ENCODE data around the gene COL6A2. TPM values are rescaled to one million over a fixed set of nuclear protein-coding genes. Genes with fewer than 3 reads are reported as not detected.
"Not testable (repeated sequence)": the region's sequence is repeated elsewhere in the genome, so short reads cannot be mapped to it uniquely, and the experiment has no call there.

Gene COL6A2
- total RNA-seq, 2 donors from 2014 or later: 11.9 to 14.2 TPM

DNA sequence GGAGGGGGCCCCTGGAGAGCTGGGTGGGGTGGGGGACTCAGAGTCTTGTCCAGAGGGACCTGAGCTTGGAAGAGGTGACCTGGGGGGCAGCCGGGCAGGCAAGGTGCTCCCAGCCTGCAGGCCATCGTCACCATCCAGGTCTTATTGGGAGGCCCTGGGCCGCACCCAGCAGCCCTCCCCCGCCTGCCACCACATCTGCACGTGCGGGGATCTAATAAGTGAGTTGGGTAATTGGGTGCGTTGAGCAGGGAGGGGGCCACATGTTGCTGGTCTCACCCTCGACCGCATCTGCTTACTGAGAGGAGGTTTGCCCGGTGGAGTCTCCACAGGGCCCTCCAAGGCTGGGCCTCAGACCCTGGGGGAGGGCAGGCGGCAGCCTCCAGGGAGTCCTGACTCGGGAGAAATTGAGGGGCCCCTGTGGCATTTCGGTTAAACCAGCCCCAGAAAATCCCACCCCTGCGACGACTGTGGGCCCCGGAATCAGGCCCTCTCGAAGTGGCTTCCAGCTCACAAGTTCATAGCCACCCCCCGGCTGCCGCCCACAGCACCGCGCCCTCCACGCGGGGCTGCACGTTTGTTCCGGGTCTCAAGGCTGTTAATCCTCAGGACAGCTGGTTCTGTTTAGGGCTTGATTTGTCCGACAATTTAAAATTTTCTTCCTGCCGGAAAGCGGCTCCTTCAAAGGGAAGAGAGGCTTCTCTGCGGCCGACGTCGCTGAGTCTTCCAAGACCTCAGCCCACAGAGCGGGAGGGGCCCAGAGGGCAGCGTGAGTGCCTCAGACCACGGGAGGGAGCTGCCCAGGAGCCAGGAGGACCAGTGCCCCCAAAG, 14.7 kb upstream of the COL6A2 start:
- no peak overlapping the region for H3K27ac Mint-ChIP-seq
- no peak for ATAC-seq
- no peak for DNase-seq (ENCODE audit: low spot score in 2 of 2)
- peaks cover 6 to 8% of the 10 kb centered on the region in 2 donors for H3K9me3 Mint-ChIP-seq
- H3K36me3 Mint-ChIP-seq: peaks cover 6 to 8% of the 10 kb centered on the region in 2 donors

DNA sequence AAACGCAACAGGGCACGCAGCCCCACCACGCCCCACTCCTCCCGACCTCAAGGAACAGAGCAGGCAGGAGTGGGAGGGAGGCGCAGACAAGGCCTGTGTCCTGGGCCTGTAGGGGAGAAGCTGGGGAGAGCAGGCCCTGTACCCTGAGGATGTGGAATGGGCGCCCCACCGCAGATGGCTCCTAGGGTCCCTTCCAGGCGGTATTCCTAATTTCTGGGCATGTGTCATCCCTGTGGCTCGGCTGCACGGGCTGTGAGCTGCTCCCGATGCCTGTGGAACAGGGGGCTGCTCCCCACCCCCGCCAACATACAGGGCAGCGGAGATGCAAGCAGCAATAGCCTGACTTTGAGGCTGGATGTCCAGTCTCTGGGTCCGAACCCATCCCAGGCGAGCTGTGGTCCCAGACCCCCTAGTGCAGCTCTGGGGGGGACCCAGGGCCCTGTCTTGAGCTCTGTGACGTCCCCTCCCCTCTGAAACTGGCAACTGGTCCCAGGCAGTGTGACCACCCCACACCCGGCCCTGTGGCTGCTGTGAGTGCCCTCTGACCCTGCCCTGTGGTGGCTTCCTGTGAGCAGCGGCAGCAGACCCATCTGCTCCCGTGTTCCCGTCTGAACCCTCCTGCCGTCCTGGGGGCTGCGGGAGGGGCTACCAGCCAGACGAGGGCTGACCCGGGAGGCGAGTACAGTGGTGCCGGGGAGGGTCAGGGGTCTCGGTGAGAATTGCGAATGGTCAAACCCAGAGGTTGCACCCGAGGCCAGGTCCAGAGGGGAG, 13.9 kb upstream of the COL6A2 start:
- no peak overlapping the region for H3K27ac Mint-ChIP-seq
- no peak for DNase-seq (ENCODE audit: low spot score in 2 of 2)
- peaks cover 10 to 12% of the 10 kb centered on the region in 2 donors for H3K9me3 Mint-ChIP-seq
- ATAC-seq: no peak
- peaks cover 6 to 12% of the 10 kb centered on the region in 2 donors for H3K36me3 Mint-ChIP-seq

DNA sequence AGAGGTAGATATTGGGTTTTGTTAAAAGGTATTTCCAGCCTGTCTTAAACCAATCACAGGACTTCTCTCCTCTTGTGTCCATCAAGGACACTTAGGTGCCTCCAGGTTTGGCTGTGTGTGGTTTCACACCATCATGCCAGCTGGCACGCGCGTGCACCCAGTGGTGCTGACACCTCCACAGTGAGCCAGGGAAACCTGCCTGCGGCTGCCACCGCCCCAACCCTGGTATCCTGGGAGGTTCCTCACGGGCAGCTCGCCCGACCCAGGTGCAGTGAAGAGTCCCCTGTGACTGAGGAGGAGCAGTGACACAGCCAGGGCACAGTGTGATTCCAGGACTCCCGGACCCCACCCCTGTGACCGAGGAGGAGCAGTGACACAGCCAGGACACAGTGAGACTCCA, 13.2 kb upstream of the COL6A2 start:
- no peak for DNase-seq (ENCODE audit: low spot score in 2 of 2)
- peaks cover 10 to 17% of the 10 kb centered on the region in 2 donors for H3K9me3 Mint-ChIP-seq
- H3K27ac Mint-ChIP-seq: no peak overlapping the region
- ATAC-seq: no peak
- peaks cover 6 to 12% of the 10 kb centered on the region in 2 donors for H3K36me3 Mint-ChIP-seq

DNA sequence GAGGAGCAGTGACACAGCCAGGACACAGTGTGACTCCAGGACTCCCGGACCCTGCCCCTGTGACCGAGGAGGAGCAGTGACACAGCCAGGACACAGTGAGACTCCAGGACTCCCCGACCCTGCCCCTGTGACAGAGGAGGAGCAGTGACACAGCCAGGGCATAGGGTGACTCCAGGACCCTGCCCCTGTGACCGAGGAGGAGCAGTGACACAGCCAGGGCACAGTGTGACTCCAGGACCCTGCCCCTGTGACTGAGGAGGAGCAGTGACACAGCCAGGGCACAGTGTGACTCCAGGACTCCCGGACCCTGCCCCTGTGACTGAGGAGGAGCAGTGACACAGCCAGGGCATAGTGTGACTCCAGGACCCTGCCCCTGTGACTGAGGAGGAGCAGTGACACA, 12.7 kb upstream of the COL6A2 start:
- Mint-ChIP-seq H3K36me3 (peaks cover 6 to 12% of the 10 kb centered on the region in 2 donors), H3K9me3 (peaks cover 11 to 22% of the 10 kb centered on the region in 2 donors)
- not testable (repeated sequence) for H3K27ac Mint-ChIP-seq; DNase-seq (ENCODE audit: low spot score in 2 of 2); ATAC-seq

DNA sequence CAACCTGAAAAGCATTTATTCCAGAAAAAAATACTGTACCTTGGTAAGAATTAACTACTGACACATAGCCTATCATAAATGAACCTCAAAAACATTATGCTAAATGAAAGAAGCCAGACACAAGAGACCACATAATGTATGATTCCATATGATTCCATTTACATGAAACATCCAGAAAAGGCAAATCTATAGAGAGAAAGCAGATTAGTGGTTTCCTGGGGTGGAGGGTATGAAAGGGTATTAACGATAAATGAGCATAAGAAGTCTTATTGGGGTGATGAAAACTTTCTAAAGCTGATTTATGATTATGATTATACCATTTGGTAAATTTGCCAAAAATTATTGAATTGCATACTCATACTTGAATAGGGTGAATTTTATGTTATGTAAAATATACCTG, 10.3 kb upstream of the COL6A2 start:
- H3K9me3 Mint-ChIP-seq: peaks cover 20 to 31% of the 10 kb centered on the region in 2 donors
- ATAC-seq (no peak), DNase-seq (ENCODE audit: low spot score in 2 of 2) (no peak)
- peaks cover 6 to 12% of the 10 kb centered on the region in 2 donors for H3K36me3 Mint-ChIP-seq
- no peak overlapping the region for H3K27ac Mint-ChIP-seq

DNA sequence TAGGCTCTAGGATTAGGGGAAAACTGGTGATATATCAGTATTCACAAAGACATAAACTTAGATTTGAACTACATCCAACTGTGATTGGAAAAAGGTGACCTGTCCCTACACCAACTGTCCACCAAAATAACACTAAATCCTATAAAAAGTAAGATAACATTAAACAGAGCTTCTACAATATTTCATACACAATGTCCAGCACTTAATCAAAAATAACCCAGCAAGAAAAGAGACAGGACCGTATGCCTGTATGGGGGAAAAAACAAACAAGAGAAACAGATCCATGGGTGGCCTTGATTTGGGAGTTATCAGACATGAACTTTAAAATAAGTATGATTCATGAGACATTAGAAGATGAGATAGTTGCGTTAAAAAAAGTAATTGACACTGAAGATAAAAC, 9.7 kb upstream of the COL6A2 start:
- no peak overlapping the region for H3K27ac Mint-ChIP-seq
- DNase-seq (ENCODE audit: low spot score in 2 of 2) (no peak), ATAC-seq (no peak)
- peaks cover 6 to 12% of the 10 kb centered on the region in 2 donors for H3K36me3 Mint-ChIP-seq
- H3K9me3 Mint-ChIP-seq: peaks cover 20 to 31% of the 10 kb centered on the region in 2 donors

DNA sequence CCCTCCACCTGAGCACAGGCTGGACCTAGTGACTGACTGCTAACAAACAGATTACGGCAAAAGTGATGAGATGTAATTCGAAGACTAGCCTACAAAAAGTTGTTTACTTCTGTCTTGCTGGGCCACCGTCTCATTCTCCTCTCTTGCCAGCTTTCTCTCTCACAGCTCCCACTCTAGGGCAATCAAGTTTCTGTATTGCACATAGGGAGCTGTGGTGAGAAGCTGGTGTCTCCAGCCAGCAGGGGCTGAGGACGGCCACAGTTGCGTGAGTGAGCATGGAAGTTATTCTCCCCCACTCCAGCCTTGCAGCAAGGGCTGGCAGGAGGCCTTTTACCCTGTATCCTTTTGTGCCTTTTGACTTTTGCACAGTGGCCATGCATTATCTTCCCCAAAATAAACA, 8.6 kb upstream of the COL6A2 start:
- H3K9me3 Mint-ChIP-seq: peaks cover 20 to 31% of the 10 kb centered on the region in 2 donors
- H3K36me3 Mint-ChIP-seq: peaks cover 6 to 12% of the 10 kb centered on the region in 2 donors
- ATAC-seq (no peak), DNase-seq (ENCODE audit: low spot score in 2 of 2) (no peak)
- no peak overlapping the region for H3K27ac Mint-ChIP-seq

DNA sequence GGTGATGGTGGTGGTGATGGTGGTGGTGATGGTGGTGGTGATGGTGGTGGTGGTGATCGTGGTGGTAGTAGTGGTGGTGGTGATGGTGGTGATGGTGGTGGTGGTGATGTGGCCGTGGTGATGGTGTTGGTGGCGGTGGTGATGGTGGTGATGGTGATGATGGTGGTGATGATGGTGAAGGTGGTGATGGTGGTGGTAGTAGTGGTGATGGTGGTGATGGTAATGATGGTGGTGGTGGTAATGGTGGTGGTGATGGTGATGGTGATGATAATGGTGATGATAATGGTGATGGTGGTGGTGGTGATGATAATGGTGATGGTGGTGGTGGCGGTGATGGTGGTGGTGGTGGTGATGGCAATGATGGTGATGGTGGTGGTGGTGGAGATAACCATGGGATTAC, 6.8 kb upstream of the COL6A2 start:
- ATAC-seq: no peak
- peaks cover 6 to 12% of the 10 kb centered on the region in 2 donors for H3K36me3 Mint-ChIP-seq
- DNase-seq (ENCODE audit: low spot score in 2 of 2): no peak
- peaks cover 20 to 31% of the 10 kb centered on the region in 2 donors for H3K9me3 Mint-ChIP-seq
- no peak overlapping the region for H3K27ac Mint-ChIP-seq

DNA sequence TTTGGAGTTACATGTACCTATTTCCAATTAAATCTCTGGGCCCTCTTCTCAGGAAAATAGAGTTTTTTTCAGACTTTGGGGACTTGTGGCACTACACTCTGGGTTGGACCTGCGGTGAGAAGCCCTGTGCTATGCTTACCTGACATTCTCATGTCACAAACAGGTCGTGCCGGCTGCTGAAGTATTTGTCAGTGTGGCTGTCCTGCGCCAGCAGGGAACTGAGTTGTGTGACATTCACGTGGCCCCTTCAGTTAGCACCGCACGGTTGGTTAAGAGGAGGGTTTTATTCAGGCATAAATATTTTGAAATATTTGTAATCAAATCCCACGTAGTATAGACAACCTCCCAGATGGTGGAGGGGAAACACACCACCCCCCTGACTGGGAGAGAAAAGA, 6.3 kb upstream of the COL6A2 start:
- H3K27ac Mint-ChIP-seq: no peak overlapping the region
- peaks cover 20 to 30% of the 10 kb centered on the region in 2 donors for H3K9me3 Mint-ChIP-seq
- peaks cover 5 to 11% of the 10 kb centered on the region in 2 donors for H3K36me3 Mint-ChIP-seq
- DNase-seq (ENCODE audit: low spot score in 2 of 2) (no peak), ATAC-seq (no peak)

DNA sequence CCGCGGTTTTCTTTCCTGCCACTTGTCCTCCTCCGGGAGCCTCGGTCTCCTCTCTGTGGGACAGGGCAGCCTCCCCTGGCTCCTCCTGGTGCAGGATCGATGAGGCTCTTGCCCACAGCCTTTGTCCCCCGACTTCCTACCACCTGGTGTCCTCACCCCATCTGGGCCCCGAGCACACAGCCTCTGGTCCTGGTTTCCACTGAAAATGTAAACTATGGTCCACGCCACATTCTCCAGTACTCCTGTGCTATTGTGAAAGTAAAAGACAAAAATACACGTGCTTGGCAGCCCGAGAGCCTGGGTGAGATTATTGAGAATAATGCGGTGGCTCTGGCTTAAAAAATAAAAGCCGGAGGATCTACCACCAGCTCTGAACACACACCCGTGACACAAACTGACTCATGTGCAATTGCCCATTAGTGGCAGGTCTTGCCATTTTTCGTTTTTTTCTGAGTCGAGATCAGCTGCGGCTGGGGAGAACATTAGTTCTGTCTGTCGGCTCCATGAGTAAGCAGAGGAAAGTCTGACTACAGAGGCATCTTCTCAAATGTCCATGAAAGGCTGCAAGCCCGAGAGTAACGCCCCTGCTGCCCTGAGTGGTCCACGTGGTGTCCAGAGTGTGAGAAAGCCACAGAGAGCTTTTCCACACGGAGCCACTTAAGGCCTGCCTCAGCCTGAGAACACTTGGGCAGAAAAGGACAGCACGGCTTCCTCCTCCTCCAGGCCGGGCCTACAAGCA, 5.7 kb upstream of the COL6A2 start:
- ATAC-seq: no peak
- Mint-ChIP-seq H3K36me3 (peaks cover 0 to 7% of the 10 kb centered on the region in 2 donors), H3K9me3 (peaks cover 16 to 25% of the 10 kb centered on the region in 2 donors), H3K27ac (no peak overlapping the region)
- no peak for DNase-seq (ENCODE audit: low spot score in 2 of 2)

DNA sequence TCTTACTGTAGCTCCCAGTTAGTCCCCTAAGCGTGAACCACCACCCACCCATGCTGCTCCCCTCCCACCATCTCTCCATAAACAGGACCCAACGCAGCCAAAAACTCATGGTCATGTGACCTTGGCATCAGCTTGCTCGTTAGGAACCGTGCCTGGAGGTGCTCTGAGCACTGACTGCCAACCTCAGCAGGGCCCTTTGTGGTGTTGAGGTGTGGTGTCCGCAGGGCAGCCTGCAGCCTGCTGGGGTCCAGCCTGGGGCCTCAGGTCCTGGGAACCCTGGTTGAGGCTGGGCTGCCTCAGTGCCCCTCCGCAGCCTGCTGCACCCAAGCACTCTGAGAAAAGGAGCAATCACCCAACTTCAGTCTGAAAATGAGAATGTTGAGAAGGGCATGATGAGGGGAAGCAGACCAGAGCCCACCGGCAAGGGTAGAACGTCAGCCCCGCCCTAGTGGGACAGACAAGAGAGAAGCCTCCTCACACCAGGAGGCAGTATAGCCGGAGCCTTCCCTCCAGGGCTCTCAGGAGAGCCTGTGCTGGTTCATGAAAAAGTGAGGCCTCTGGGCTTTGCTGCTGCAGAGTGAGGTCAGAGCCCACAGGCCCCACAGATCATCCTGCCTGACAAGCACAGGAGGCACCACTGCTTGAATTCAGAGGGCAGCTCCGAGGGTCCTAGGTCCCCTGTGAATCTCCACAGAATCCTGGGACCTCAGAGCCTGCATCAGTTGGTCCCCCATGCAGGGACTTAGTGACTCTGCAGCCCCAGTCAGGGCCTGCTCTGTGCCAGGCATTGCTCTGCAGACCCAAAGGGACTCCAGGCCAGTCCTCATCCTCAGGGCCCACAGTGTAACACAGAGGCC, 4.9 kb upstream of the COL6A2 start:
- Mint-ChIP-seq H3K27ac (no peak overlapping the region), H3K9me3 (peaks cover 15 to 24% of the 10 kb centered on the region in 2 donors), H3K36me3 (peaks cover 0 to 5% of the 10 kb centered on the region in 2 donors)
- DNase-seq (ENCODE audit: low spot score in 2 of 2): no peak
- ATAC-seq: no peak

DNA sequence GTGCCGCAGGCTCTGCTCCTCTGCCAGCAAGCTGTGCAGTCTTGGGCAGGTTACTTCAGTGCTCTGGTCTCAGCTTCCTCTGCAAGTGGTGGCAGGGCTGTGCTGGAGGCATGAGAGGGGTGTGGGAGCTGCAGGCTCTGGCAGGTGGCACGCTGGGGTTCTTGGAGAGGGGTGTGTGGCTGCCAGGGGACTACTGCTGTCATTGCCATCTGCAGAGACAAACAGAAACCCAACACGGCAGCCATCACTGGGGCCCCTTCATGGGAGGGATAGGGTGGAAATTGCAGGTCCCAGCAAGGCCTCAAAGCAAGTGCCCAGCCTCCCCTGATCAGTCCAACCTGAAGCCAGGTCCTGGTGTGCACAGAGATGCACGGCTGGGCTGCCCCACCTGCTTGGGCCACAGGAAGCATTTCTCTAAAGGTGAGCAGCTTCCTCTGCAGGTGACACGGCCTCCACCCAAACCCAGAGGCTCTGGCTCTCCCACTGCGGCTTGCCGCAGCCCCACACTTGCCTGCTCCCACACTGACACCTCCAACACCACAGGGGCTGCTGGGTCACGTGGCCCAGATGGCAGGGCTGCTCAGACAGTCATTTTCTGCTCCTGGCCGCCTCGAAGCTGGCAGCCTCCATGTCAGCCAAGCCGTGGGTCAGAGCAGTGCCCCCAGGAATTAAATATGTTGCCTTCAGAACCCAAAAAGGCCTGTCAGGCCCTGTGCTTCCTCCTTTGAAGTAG, 4.1 kb upstream of the COL6A2 start:
- DNase-seq (ENCODE audit: low spot score in 2 of 2) (peak in 1 of 2 donors; percentile 50), ATAC-seq (no peak)
- H3K36me3 Mint-ChIP-seq: no peaks in the 10 kb centered on the region
- no peak overlapping the region for H3K27ac Mint-ChIP-seq
- H3K9me3 Mint-ChIP-seq: peaks cover 9 to 19% of the 10 kb centered on the region in 2 donors

DNA sequence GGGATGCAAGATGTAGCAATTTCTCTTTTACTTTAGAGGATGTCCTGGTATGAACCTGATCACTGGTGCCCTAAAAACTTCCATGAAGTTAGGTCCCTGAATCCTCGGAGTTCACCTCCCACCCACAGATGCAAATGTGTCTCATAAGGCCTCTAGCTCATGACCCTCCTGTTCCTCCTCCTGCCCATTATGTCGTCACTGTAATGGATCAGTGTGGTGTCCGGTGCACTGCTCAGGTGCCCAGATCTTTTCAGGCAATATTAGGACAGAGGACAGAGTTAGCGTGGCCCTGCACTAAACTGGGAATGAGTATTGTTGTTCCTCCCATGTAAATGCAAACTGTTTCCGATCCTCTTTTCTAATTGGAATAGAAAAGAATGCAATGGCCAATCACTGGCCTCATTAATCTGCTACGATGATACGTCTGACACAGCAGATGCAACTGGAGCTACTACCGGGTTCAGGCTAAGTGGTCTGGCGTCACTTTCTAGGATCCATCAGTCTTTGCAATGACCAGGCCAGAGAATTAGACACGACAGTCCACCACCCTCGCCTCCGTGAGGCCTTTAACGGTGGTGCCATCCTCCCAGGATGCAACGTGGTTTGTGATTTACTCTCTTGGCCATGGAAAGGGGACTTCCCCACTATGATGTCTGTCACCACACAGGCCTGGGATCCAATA, 3.4 kb upstream of the COL6A2 start:
- Mint-ChIP-seq H3K27ac (no peak overlapping the region), H3K9me3 (peaks cover 9 to 15% of the 10 kb centered on the region in 2 donors), H3K36me3 (no peaks in the 10 kb centered on the region)
- ATAC-seq (no peak), DNase-seq (ENCODE audit: low spot score in 2 of 2) (no peak)

DNA sequence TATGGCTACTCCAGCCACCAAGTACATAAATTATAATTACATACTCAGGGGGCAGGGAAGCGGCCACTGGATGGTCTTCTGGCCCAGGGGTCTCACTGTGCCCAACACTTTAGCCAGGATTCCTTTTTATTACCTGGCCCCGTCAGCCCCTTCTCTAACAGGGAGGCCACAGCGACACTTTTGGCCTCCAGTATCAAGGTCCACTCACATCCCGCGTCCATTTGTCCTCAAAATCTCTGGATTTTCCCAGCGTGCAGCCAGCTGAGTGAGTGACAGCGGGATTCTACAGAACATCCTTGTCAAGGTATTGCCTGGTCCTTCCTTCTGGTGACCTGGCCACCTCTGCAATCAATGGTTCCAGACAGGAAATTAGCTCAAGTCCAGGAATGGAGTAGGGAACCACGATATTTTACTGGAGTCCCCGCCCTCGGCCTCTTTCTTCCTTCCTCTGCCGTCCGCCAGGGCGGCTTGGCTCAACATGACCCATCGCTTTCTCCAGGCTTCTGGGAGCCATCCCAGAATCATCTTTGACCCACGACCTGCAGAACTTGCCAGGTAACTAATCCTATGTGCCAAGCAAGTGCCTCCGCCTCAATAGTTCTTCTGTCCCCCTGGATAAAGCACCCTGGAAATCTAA, 2.7 kb upstream of the COL6A2 start:
- DNase-seq (ENCODE audit: low spot score in 2 of 2): no peak
- no peak overlapping the region for H3K27ac Mint-ChIP-seq
- peaks cover 9 to 10% of the 10 kb centered on the region in 2 donors for H3K9me3 Mint-ChIP-seq
- no peaks in the 10 kb centered on the region for H3K36me3 Mint-ChIP-seq
- no peak for ATAC-seq

All from activated naive CD4-positive, alpha-beta T cell treated with anti-CD3 and anti-CD28 coated beads, Interleukin-2, amount 50 U/mL, for 72 hours (primary cell).